ENCODE measurements around the gene VSTM1.
"Not testable (repeated sequence)": the region's sequence is repeated elsewhere in the genome, so short reads cannot be mapped to it uniquely, and the experiment has no call there.

The VSTM1 gene

GRCh38 chr19:54069470-54069869, 5.8 kb upstream of the VSTM1 start:
- DNase-seq = no peak

- peak; percentile 28 for DNase-seq
These were observed 1.1 kb downstream of the VSTM1 start for GRCh38 chr19:54062643-54063042.

- no peak for DNase-seq
These were observed 16.1 kb downstream of the VSTM1 start for GRCh38 chr19:54047616-54048015.

- DNase-seq = no peak
These were observed 17.9 kb downstream of the VSTM1 start for GRCh38 chr19:54045771-54046170.

GRCh38 chr19:54042989-54043388, 20.7 kb downstream of the VSTM1 start:
- no peak for DNase-seq

GRCh38 chr19:54041969-54042606, 21.6 kb downstream of the VSTM1 start:
- DNase-seq = no peak

GRCh38 chr19:54040003-54040402, 23.7 kb downstream of the VSTM1 start:
- no peak for DNase-seq

- not testable (repeated sequence) for DNase-seq
These were observed 27.2 kb downstream of the VSTM1 start for GRCh38 chr19:54036542-54036941.

GRCh38 chr19:54035215-54036178, 28.2 kb downstream of the VSTM1 start:
- no peak for DNase-seq

GRCh38 chr19:54030895-54031586, 32.7 kb downstream of the VSTM1 start:
- peak; percentile 32 for DNase-seq

GRCh38 chr19:54029930-54030490, 33.7 kb downstream of the VSTM1 start:
- peak; percentile 43 for DNase-seq

GRCh38 chr19:54029301-54029700, 34.4 kb downstream of the VSTM1 start:
- no peak for DNase-seq

GRCh38 chr19:54026656-54027055, 37.0 kb downstream of the VSTM1 start:
- DNase-seq = no peak

- DNase-seq = no peak
These were observed 39.0 kb downstream of the VSTM1 start for GRCh38 chr19:54024660-54025059.

- DNase-seq = no peak
These were observed 40.5 kb downstream of the VSTM1 start for GRCh38 chr19:54023191-54023590.

GRCh38 chr19:54021932-54022331, 41.8 kb downstream of the VSTM1 start:
- DNase-seq = no peak

- no peak for DNase-seq
These were observed 42.3 kb downstream of the VSTM1 start for GRCh38 chr19:54021363-54021762.

- no peak for DNase-seq
These were observed 46.4 kb downstream of the VSTM1 start for GRCh38 chr19:54017261-54017660.

- no peak for DNase-seq
These were observed 48.7 kb downstream of the VSTM1 start for GRCh38 chr19:54014920-54015560.

- DNase-seq = no peak
These were observed 49.8 kb downstream of the VSTM1 start for GRCh38 chr19:54013866-54014265.

GRCh38 chr19:54011507-54012211, 52.0 kb downstream of the VSTM1 start:
- no peak for DNase-seq

- no peak for DNase-seq
These were observed 53.2 kb downstream of the VSTM1 start for GRCh38 chr19:54010474-54010873.
